Caco-2 (cell line): ENCODE results near the gene ZDHHC19. TPM values are rescaled to one million over a fixed set of nuclear protein-coding genes. Genes with fewer than 3 reads are reported as not detected.
"Not testable (repeated sequence)": the region's sequence is repeated elsewhere in the genome, so short reads cannot be mapped to it uniquely, and the experiment has no call there.

Experiments used
- BruUV-seq: library from RNA; stranded (reverse); fragments of 400-500 nt; replicated peaks from 2 replicates; lab custom pipeline; 2021; lab: Mats Ljungman, UMichigan
- CTCF ChIA-PET: fragments of 300-600 bp; sonication (Branson Sonifier 250); formaldehyde crosslinking; loops from one replicate; lab custom pipeline; 2022; ENCODE audit warnings: antibody characterized with exemption; lab: Charles Lee
- POLR2A ChIA-PET: fragments of 300-600 bp; sonication (Branson Sonifier 250); formaldehyde crosslinking; loops from one replicate; lab custom pipeline; 2022; ENCODE audit warnings: antibody characterized with exemption; lab: Charles Lee
- DNase-seq, 2 experiments: peaks; one replicate each; pipeline versions ENCODE4 v3.0.0 to v3.0.0-alpha.2; 2020 to 2022
- H3K27me3 ChIP-seq: replicated peaks from 2 replicates; pipeline ENCODE4 v1.6.0; 2011; ENCODE audit warnings: low read length; ENCODE audit not compliant: control insufficient read depth, insufficient read depth
- H3K36me3 ChIP-seq: 2 replicates; pipeline ENCODE4 v1.5.1; 2011; ENCODE audit warnings: low read length; ENCODE audit not compliant: control insufficient read depth, insufficient read depth
- H3K4me1 ChIP-seq: fragments of 250-450 bp; sonication (Bioruptor Pico); 2 replicates; pipeline ENCODE4 v1.5.1; 2020; ENCODE audit warnings: mild to moderate bottlenecking
- H3K4me3 ChIP-seq: 2 replicates; pipeline ENCODE4 v1.5.1; 2011; ENCODE audit warnings: low read depth, mild to moderate bottlenecking, control low read depth, low read length
- H3K9me3 ChIP-seq: fragments of 250-450 bp; sonication (Bioruptor Pico); 2 replicates; pipeline ENCODE4 v1.5.1; 2020; ENCODE audit warnings: mild to moderate bottlenecking, moderate library complexity
- H3K27ac Mint-ChIP-seq: one replicate; pipeline ENCODE4 v1.8.0; 2022; ENCODE audit warnings: mixed read lengths; ENCODE audit not compliant: unreplicated experiment
- H3K27me3 Mint-ChIP-seq: one replicate; pipeline ENCODE4 v1.8.0; 2022; ENCODE audit warnings: mixed read lengths; ENCODE audit not compliant: insufficient read depth, unreplicated experiment
- H3K36me3 Mint-ChIP-seq: one replicate; pipeline ENCODE4 v1.8.0; 2022; ENCODE audit warnings: mild to moderate bottlenecking, mixed read lengths; ENCODE audit not compliant: insufficient read depth, unreplicated experiment
- H3K4me1 Mint-ChIP-seq: one replicate; pipeline ENCODE4 v1.8.0; 2022; ENCODE audit warnings: low read depth, mixed read lengths; ENCODE audit not compliant: unreplicated experiment
- H3K4me3 Mint-ChIP-seq: one replicate; pipeline ENCODE4 v1.8.0; 2022; ENCODE audit warnings: mild to moderate bottlenecking, moderate library complexity, mixed read lengths; ENCODE audit not compliant: unreplicated experiment
- H3K9me3 Mint-ChIP-seq: one replicate; pipeline ENCODE4 v1.8.0; 2022; ENCODE audit warnings: mixed read lengths; ENCODE audit not compliant: unreplicated experiment
- CTCF ChIP-seq, 2 experiments: fragments of 200-600 bp in 1 of 2; IDR thresholded peaks; 1 replicate in 1 of 2; 2 replicates in 1 of 2; pipeline versions ENCODE4 v1.5.1 to v1.8.0; 2011 to 2022; ENCODE audit warnings: antibody characterized with exemption in 1 of 2, control low read depth in 1 of 2, inconsistent platforms in 1 of 2, low read depth in 1 of 2, low read length in 1 of 2, mild to moderate bottlenecking in 1 of 2, moderate library complexity in 1 of 2; ENCODE audit not compliant: insufficient read depth in 1 of 2, severe bottlenecking in 1 of 2, unreplicated experiment in 1 of 2
- intact Hi-C: fragments of 100-400 bp; cut with micrococcal nuclease; formaldehyde crosslinking; loops from one replicate; pipeline ENCODE4 v1.10.0; 2022; ENCODE audit not compliant: unreplicated experiment
- total RNA-seq: library from RNA; stranded (reverse); gene quantifications from 2 replicates; pipeline ENCODE4 v1.2.3, GENCODE V29; 2022

The ZDHHC19 gene
- total RNA-seq, 1 experiment from 2014 or later, result not detected

DNA sequence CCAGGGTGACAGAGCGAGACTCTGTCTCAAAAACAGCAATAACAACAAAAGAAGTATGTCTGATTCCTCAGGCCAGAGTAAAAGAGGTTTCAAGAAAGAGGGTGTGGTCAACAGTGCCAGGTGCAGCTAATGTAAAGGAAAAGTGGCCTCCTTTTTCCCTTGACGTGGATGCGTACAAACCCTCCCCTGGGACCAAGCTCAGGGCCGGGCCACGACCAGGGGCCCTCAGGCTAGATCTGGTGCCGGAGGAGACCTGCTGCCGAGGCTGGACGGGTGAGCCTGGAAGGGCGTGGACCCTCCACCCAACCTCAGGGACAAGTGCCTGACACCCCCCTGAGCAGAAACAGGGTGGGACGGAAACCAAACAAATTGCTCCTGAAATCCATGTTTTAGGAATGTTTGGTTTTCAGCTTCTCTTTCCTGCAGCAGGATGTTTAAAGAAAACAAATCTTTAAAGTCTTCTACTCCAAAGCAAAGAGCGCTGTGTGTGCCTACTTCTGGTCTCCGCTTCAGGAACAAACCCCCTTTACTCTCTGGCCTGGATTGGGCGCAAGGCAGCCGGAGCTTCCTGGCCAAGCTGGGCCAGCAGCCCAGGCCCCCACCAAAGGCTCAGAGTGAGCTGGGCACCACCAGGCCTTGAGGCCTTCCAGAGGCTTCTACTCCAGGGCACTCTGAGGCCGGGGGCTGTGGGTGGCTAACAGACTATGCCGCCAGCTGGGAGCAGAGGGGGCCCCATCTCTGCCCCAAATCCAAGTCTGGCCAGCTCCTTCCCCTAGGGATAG lies 21.4 kb downstream of the ZDHHC19 start:
- Histone ChIP-seq H3K36me3 (no peaks in the 10 kb centered on the region), H3K4me1 (no peaks in the 10 kb centered on the region), H3K27me3 (no peaks in the 10 kb centered on the region), H3K9me3 (no peaks in the 10 kb centered on the region), H3K4me3 (no peak overlapping the region)
- ChIA-PET CTCF (no interaction called here), POLR2A (no interaction called here)
- TF ChIP-seq CTCF (IDR thresholded peaks at IDR 0.05; ENCODE audit: insufficient read depth in 1 of 2, low read depth in 1 of 2, low read length in 1 of 2, severe bottlenecking in 1 of 2, unreplicated experiment in 1 of 2), result no peak
- Mint-ChIP-seq H3K36me3 (no peaks in the 10 kb centered on the region), H3K27ac (no peak overlapping the region), H3K9me3 (no peaks in the 10 kb centered on the region), H3K4me3 (no peak overlapping the region), H3K4me1 (no peaks in the 10 kb centered on the region), H3K27me3 (no peaks in the 10 kb centered on the region)
- DNase-seq, result no peak
- intact Hi-C loops, result no loop called here
- BruUV-seq, result no TSS peak

GRCh38 chr3:196186651-196187573 lies 24.3 kb downstream of the ZDHHC19 start:
- no peak for DNase-seq
- no TSS peak for BruUV-seq
- Mint-ChIP-seq H3K9me3 (no peaks in the 10 kb centered on the region), H3K27ac (no peak overlapping the region), H3K27me3 (no peaks in the 10 kb centered on the region), H3K4me1 (no peaks in the 10 kb centered on the region), H3K36me3 (no peaks in the 10 kb centered on the region), H3K4me3 (no peak overlapping the region)
- intact Hi-C loops, result no loop called here
- Histone ChIP-seq H3K36me3 (no peaks in the 10 kb centered on the region), H3K4me3 (no peak overlapping the region), H3K9me3 (no peaks in the 10 kb centered on the region), H3K4me1 (no peaks in the 10 kb centered on the region), H3K27me3 (no peaks in the 10 kb centered on the region)
- TF ChIP-seq CTCF (IDR thresholded peaks at IDR 0.05; ENCODE audit: insufficient read depth in 1 of 2, low read depth in 1 of 2, low read length in 1 of 2, severe bottlenecking in 1 of 2, unreplicated experiment in 1 of 2), result no peak
- ChIA-PET CTCF (no interaction called here), POLR2A (no interaction called here)

DNA sequence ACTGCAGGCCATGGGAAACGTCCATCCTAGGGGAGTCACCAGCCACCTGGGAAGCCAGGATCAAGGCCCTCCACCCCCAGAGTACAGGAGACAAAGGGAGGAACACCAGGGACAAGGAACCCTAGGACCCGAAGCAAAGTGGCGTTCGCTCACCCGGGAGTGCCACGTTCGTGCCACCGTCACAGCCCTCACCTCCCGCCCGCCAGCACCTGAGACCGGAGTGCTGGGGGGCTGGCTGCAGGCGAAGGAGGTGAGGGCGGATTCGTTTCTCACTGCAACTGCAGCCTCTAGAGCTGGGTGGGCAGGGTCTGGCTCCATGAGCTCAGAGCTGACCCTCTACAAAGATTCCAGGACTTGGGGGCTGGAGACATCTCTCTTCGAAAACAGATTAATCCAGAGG lies 26.3 kb downstream of the ZDHHC19 start:
- H3K27me3 ChIP-seq, result no peaks in the 10 kb centered on the region
- no peaks in the 10 kb centered on the region for H3K4me1 ChIP-seq
- H3K27ac Mint-ChIP-seq, result no peak overlapping the region
- CTCF ChIA-PET, result no interaction called here
- no peaks in the 10 kb centered on the region for H3K36me3 Mint-ChIP-seq
- H3K27me3 Mint-ChIP-seq, result no peaks in the 10 kb centered on the region
- BruUV-seq, result no TSS peak
- TF ChIP-seq CTCF (IDR thresholded peaks at IDR 0.05; ENCODE audit: insufficient read depth in 1 of 2, low read depth in 1 of 2, low read length in 1 of 2, severe bottlenecking in 1 of 2, unreplicated experiment in 1 of 2), result no peak
- no peaks in the 10 kb centered on the region for H3K36me3 ChIP-seq
- no peak for DNase-seq
- no peak overlapping the region for H3K4me3 ChIP-seq
- no peaks in the 10 kb centered on the region for H3K9me3 ChIP-seq
- H3K9me3 Mint-ChIP-seq, result no peaks in the 10 kb centered on the region
- intact Hi-C loops, result no loop called here
- H3K4me3 Mint-ChIP-seq, result no peak overlapping the region
- POLR2A ChIA-PET, result no interaction called here
- no peaks in the 10 kb centered on the region for H3K4me1 Mint-ChIP-seq

GRCh38 chr3:196184169-196184432 lies 27.1 kb downstream of the ZDHHC19 start:
- CTCF ChIA-PET, result interaction anchor here (0.6 kb wide), 1 partner anchor 228 kb away, joined by 3 read pairs; no protein-coding TSS in a partner anchor
- H3K4me3 Mint-ChIP-seq, H3K27me3 ChIP-seq, H3K4me1 Mint-ChIP-seq, H3K36me3 ChIP-seq, H3K36me3 Mint-ChIP-seq, H3K27ac Mint-ChIP-seq, DNase-seq, POLR2A ChIA-PET, intact Hi-C loops, H3K9me3 Mint-ChIP-seq, H3K9me3 ChIP-seq, H3K27me3 Mint-ChIP-seq, BruUV-seq, H3K4me1 ChIP-seq, H3K4me3 ChIP-seq: not testable (repeated sequence)
